ENCODE results near the gene GLP1R.

GRCh38 chr6:39075010-39075686, 26.6 kb downstream of the GLP1R start:
- no peak for TF ChIP-seq CTCF (IDR thresholded peaks at IDR 0.05 in 4 of 5, conservative IDR thresholded peaks at IDR 0.05 in 1 of 5)
- TF ChIP-seq POLR2A (IDR thresholded peaks at IDR 0.05) = no peak

All from gastrocnemius medialis (tissue), 4 donors.